HepG2 (cell line): ENCODE measurements around the gene SLBP. TPM values are rescaled to one million over a fixed set of nuclear protein-coding genes. Genes with fewer than 3 reads are reported as not detected.
A peak's percentile ranks its signal among the peaks of the same experiment; 100 is the strongest.

Experiments
- AKAP8 ChIP-seq: sonication (generic); formaldehyde crosslinking; IDR thresholded peaks from 2 replicates; pipeline ENCODE4 v1.5.1; 2020; ENCODE audit warnings: mild to moderate bottlenecking, missing genetic modification reagents
- HNF1A ChIP-seq, 2 experiments: sonication (generic) in 1 of 2; formaldehyde crosslinking in 1 of 2; IDR thresholded peaks; 2 replicates each; pipeline versions ENCODE4 v1.4.0 to v1.6.1; 2016 to 2020; ENCODE audit warnings: borderline replicate concordance in 1 of 2, low read depth in 1 of 2, mild to moderate bottlenecking in 1 of 2, missing genetic modification reagents in 1 of 2
- JUNB ChIP-seq: sonication (generic); formaldehyde crosslinking; IDR thresholded peaks from 2 replicates; pipeline ENCODE4 v1.8.0; 2022; ENCODE audit warnings: missing genetic modification reagents, mild to moderate bottlenecking, borderline replicate concordance
- KAT2B ChIP-seq: fragments of 150-350 bp; IDR thresholded peaks from 2 replicates; pipeline ENCODE4 v1.6.1; 2014; ENCODE audit warnings: low read depth, low read length, borderline replicate concordance
- KDM4B ChIP-seq: sonication (generic); formaldehyde crosslinking; IDR thresholded peaks from 2 replicates; pipeline ENCODE4 v1.4.0; 2020; ENCODE audit warnings: missing genetic modification reagents
- MAF1 ChIP-seq: sonication (generic); formaldehyde crosslinking; IDR thresholded peaks from 2 replicates; pipeline ENCODE4 v1.5.0; 2020; ENCODE audit warnings: missing genetic modification reagents, borderline replicate concordance
- NFE2L2 ChIP-seq: fragments of 150-350 bp; IDR thresholded peaks from 2 replicates; pipeline ENCODE4 v1.6.1; 2014; ENCODE audit warnings: low read length
- NFRKB ChIP-seq: fragments of 450-650 bp; IDR thresholded peaks from 2 replicates; pipeline ENCODE4 v1.6.1; 2017
- NR2C2 ChIP-seq: sonication (generic); formaldehyde crosslinking; IDR thresholded peaks from 2 replicates; pipeline ENCODE4 v1.4.0; 2020; ENCODE audit warnings: missing genetic modification reagents, mild to moderate bottlenecking, moderate library complexity, borderline replicate concordance
- NRL ChIP-seq: sonication (generic); formaldehyde crosslinking; IDR thresholded peaks from 2 replicates; pipeline ENCODE4 v1.5.0; 2020; ENCODE audit warnings: missing genetic modification reagents, mild to moderate bottlenecking, moderate library complexity, borderline replicate concordance
- PAX8 ChIP-seq: sonication (generic); formaldehyde crosslinking; IDR thresholded peaks from 2 replicates; pipeline ENCODE4 v1.8.0; 2022; ENCODE audit warnings: mild to moderate bottlenecking, missing genetic modification reagents, borderline replicate concordance
- POLR2G ChIP-seq: fragments of 200-400 bp; formaldehyde crosslinking; IDR thresholded peaks from 2 replicates; pipeline ENCODE4 v1.6.1; 2018; ENCODE audit warnings: mild to moderate bottlenecking, low read depth, low read length, moderate library complexity
- RBM22 ChIP-seq: fragments of 200-400 bp; formaldehyde crosslinking; optimal IDR thresholded peaks from 2 replicates; pipeline ENCODE3; 2017; ENCODE audit warnings: mild to moderate bottlenecking, low read length, moderate library complexity
- ZBTB38 ChIP-seq: sonication (generic); formaldehyde crosslinking; IDR thresholded peaks from 2 replicates; pipeline ENCODE4 v1.5.1; 2020; ENCODE audit warnings: mild to moderate bottlenecking, missing genetic modification reagents
- ZBTB4 ChIP-seq: sonication (generic); formaldehyde crosslinking; IDR thresholded peaks from 2 replicates; pipeline ENCODE4 v1.4.0; 2020; ENCODE audit warnings: missing genetic modification reagents, mild to moderate bottlenecking, borderline replicate concordance
- ZNF317 ChIP-seq: sonication (generic); formaldehyde crosslinking; IDR thresholded peaks from 2 replicates; pipeline ENCODE4 v1.5.0; 2020; ENCODE audit warnings: mild to moderate bottlenecking, missing genetic modification reagents
- ZNF326 ChIP-seq: sonication (generic); formaldehyde crosslinking; IDR thresholded peaks from 2 replicates; pipeline ENCODE4 v1.4.0; 2020; ENCODE audit warnings: missing genetic modification reagents, borderline replicate concordance
- ZNF432 ChIP-seq: sonication (generic); formaldehyde crosslinking; IDR thresholded peaks from 2 replicates; pipeline ENCODE4 v1.5.0; 2020; ENCODE audit warnings: missing genetic modification reagents, mild to moderate bottlenecking, borderline replicate concordance
- ZNF550 ChIP-seq: sonication (generic); formaldehyde crosslinking; IDR thresholded peaks from 2 replicates; pipeline ENCODE4 v1.4.0; 2020; ENCODE audit warnings: mild to moderate bottlenecking, missing genetic modification reagents, borderline replicate concordance
- ZNF563 ChIP-seq: sonication (generic); formaldehyde crosslinking; IDR thresholded peaks from 2 replicates; pipeline ENCODE4 v1.8.0; 2022; ENCODE audit warnings: mild to moderate bottlenecking, moderate library complexity, missing genetic modification reagents
- ZNF782 ChIP-seq: sonication (generic); formaldehyde crosslinking; IDR thresholded peaks from 2 replicates; pipeline ENCODE4 v1.4.0; 2020; ENCODE audit warnings: missing genetic modification reagents, mild to moderate bottlenecking, borderline replicate concordance
- polyA plus RNA-seq, 8 experiments: library from polyadenylated mRNA; depleted of rRNA in 3 of 8; stranded (reverse) in 7 of 8; unstranded in 1 of 8; fragments of >200 nt; fragmentation: Illumina TruSeq in 4 of 8; extraction: Trizol in 4 of 8; gene quantifications; 2 replicates each; pipeline versions ENCODE4 v1.2.1 to v1.2.3, GENCODE V29; 2011 to 2016; ENCODE audit warnings: low read depth in 4 of 8, missing spikeins in 1 of 8, mixed read lengths in 1 of 8; ENCODE audit not compliant: insufficient read depth in 1 of 8
- total RNA-seq, 5 experiments: library from RNA; depleted of rRNA; stranded (reverse); fragments of >200 nt; fragmentation: Illumina TruSeq; extraction: Trizol; gene quantifications; 2 replicates each; pipeline ENCODE4 v1.2.3, GENCODE V29; 2016; ENCODE audit warnings: low read depth in 1 of 5
- TF ChIP-seq, protein P1 (sequence below): IDR thresholded peaks from 2 replicates; pipeline ENCODE4 v1.6.1; 2012; ENCODE audit warnings: inconsistent platforms

SLBP gene
- total and polyA plus RNA-seq, 2 of the 13 experiments (the other 11 are each of a cell fraction or from before 2014, with no cell fraction given), result 43.9 to 104 TPM

GRCh38 chr4:1720163-1720983 lies 8.3 kb upstream of the SLBP start (continued):
- TF ChIP-seq RBM22 (no peak), ZNF317 (CRISPR knock-in tag) (peak; percentile 22; the same call in 1 of the 2 replicates), ZNF550 (CRISPR knock-in tag) (0 out of 2 replicates have a peak, but pooled peaks have one; percentile 78), AKAP8 (peak; percentile 27; the same call in 1 of the 2 replicates), HNF1A (IDR thresholded peaks at IDR 0.05; ENCODE audit: low read depth) (no peak), HNF1A (CRISPR knock-in tag; IDR thresholded peaks at IDR 0.05; ENCODE audit: borderline replicate concordance) (no peak), NFRKB (no peak), JUNB (CRISPR knock-in tag) (no peak), NR2C2 (no peak), ZBTB38 (CRISPR knock-in tag) (no peak; the same call in 1 of the 2 replicates), KDM4B (CRISPR knock-in tag) (no peak), ZNF782 (CRISPR knock-in tag) (peak; percentile 80; the same call in 1 of the 2 replicates), ZNF432 (no peak), NRL (no peak), NFE2L2 (no peak), POLR2G (no peak; the same call in 1 of the 2 replicates), KAT2B (no peak), ZNF563 (CRISPR knock-in tag) (peak; percentile 20), ZBTB4 (CRISPR knock-in tag) (peak; percentile 43; the same call in 1 of the 2 replicates), PAX8 (CRISPR knock-in tag) (no peak), MAF1 (no peak), ZNF326 (no peak)
- TF ChIP-seq, protein P1, sequence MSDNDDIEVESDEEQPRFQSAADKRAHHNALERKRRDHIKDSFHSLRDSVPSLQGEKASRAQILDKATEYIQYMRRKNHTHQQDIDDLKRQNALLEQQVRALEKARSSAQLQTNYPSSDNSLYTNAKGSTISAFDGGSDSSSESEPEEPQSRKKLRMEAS, result peak; percentile 59; the same call in 1 of the 2 replicates
